Gastrocnemius medialis (tissue), 4 donors: ENCODE measurements around the gene SUSD4. TPM values are rescaled to one million over a fixed set of nuclear protein-coding genes. Genes with fewer than 3 reads are reported as not detected.

ENCODE experiments used
- ATAC-seq, 2 donors: fragments of 150-250 bp; one replicate each; pipeline ENCODE4 v1.9.1; 2016
- DNase-seq, 2 donors: peaks; one replicate each; pipeline ENCODE4 v3.0.0-alpha.2; 2019
- H3K27ac ChIP-seq, 4 donors: fragments of 200-600 bp; sonication (generic); 1 replicate in 1 of 4; 2 replicates in 3 of 4; pipeline ENCODE4 v1.5.1; 2016 to 2018; ENCODE audit warnings: mild to moderate bottlenecking in 2 of 4, moderate library complexity in 1 of 4
- H3K27me3 ChIP-seq, 3 donors: fragments of 200-600 bp; sonication (generic) in 2 of 3; 1 replicate in 1 of 3; 2 replicates in 2 of 3; pipeline versions ENCODE4 v1.5.1 to v1.6.0; 2016 to 2019; ENCODE audit warnings: mild to moderate bottlenecking in 1 of 3, moderate library complexity in 1 of 3
- H3K36me3 ChIP-seq, 2 donors: fragments of 200-600 bp; sonication (generic) in 1 of 2; one replicate each; pipeline ENCODE4 v1.5.1; 2017 to 2018
- H3K4me1 ChIP-seq, 2 donors: fragments of 200-600 bp; sonication (generic) in 1 of 2; one replicate each; pipeline ENCODE4 v1.5.1; 2016 to 2017; ENCODE audit warnings: mild to moderate bottlenecking in 2 of 2
- H3K4me3 ChIP-seq, 4 donors: fragments of 200-600 bp; sonication (generic) in 3 of 4; 1 replicate in 1 of 4; 2 replicates in 3 of 4; pipeline ENCODE4 v1.5.1; 2016 to 2019; ENCODE audit warnings: mild to moderate bottlenecking in 2 of 4
- H3K9me3 ChIP-seq, 3 donors: fragments of 200-600 bp; sonication (generic) in 2 of 3; 1 replicate in 1 of 3; 2 replicates in 2 of 3; pipeline ENCODE4 v1.5.1; 2016 to 2019
- CTCF ChIP-seq, 5 experiments: fragments of 450-650 bp in 3 of 5; fragments of 200-600 bp in 2 of 5; sonication (generic) in 2 of 5; IDR thresholded peaks in 4 of 5; conservative IDR thresholded peaks in 1 of 5; 1 replicate in 4 of 5; 2 replicates in 1 of 5; pipeline ENCODE4 v1.5.1; 2016 to 2019; ENCODE audit warnings: antibody characterized with exemption in 5 of 5, mild to moderate bottlenecking in 3 of 5, moderate library complexity in 3 of 5
- POLR2A ChIP-seq, 2 donors: fragments of 450-650 bp; IDR thresholded peaks; one replicate each; pipeline ENCODE4 v1.6.1; 2017; ENCODE audit warnings: antibody characterized with exemption in 2 of 2, mild to moderate bottlenecking in 2 of 2, moderate library complexity in 2 of 2
- in situ Hi-C, 4 donors: fragments of 200-750 bp; cut with MboI; loops; one replicate each; pipeline versions ENCODE4 v1.15.0 to v1.8.0; 2017; ENCODE audit warnings: low sequenced_read_pairs in 4 of 4
- intact Hi-C: fragments of 100-400 bp; cut with DNase I; formaldehyde crosslinking; loops from one replicate; pipeline ENCODE4 v1.15.1; 2023; ENCODE audit warnings: low total_unique reads
- total RNA-seq, 4 donors: library from RNA; depleted of rRNA; stranded (reverse); fragments of >200 nt; gene quantifications; one replicate each; pipeline versions ENCODE4 v1.1.0 to v1.2.3, GENCODE V29; 2016

SUSD4 gene, protein sequence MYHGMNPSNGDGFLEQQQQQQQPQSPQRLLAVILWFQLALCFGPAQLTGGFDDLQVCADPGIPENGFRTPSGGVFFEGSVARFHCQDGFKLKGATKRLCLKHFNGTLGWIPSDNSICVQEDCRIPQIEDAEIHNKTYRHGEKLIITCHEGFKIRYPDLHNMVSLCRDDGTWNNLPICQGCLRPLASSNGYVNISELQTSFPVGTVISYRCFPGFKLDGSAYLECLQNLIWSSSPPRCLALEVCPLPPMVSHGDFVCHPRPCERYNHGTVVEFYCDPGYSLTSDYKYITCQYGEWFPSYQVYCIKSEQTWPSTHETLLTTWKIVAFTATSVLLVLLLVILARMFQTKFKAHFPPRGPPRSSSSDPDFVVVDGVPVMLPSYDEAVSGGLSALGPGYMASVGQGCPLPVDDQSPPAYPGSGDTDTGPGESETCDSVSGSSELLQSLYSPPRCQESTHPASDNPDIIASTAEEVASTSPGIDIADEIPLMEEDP
- 1 to 10 TPM in 3 of 4 donors, not detected in 1; 1.2 to 4.0 (median 3.3) TPM for total RNA-seq

GRCh38 chr1:223363856-223364684 is at the start of gene SUSD4:
TSS of gene SUSD4 (minus strand) at chr1:223364176. CDS start at chr1:223363425, 751 bp downstream.
- DNase-seq (no peak), ATAC-seq (peak; percentile 81 to 82)
- H3K27ac ChIP-seq = peak within 1 kb of the TSS in 1 of 4 donors; percentile 14
- peaks cover 6 to 16% of the 10 kb centered on the region in 2 donors for H3K4me1 ChIP-seq
- H3K4me3 ChIP-seq = peak within 1 kb of the TSS; percentile 55 to 60 (median 58)
- intact Hi-C loops = loop anchor here (2.0 kb wide), 1 partner anchor 231 kb away; no protein-coding TSS in a partner anchor
- peaks cover 0 to 4% (median 0%) of the 10 kb centered on the region in 3 donors for H3K27me3 ChIP-seq
- no peaks in the 10 kb centered on the region for H3K9me3 ChIP-seq
- TF ChIP-seq POLR2A (IDR thresholded peaks at IDR 0.05) (peak in 1 of 2 donors; percentile 19), CTCF (IDR thresholded peaks at IDR 0.05 in 4 of 5, conservative IDR thresholded peaks at IDR 0.05 in 1 of 5) (peak in 1 of 5 experiments; percentile 9)
- H3K36me3 ChIP-seq = no peaks in the 10 kb centered on the region
- in situ Hi-C loops = no loop called here

GRCh38 chr1:223413216-223413615 is 49.2 kb upstream of the SUSD4 start:
- Histone ChIP-seq H3K27me3 (no peaks in the 10 kb centered on the region), H3K36me3 (no peaks in the 10 kb centered on the region), H3K4me3 (no peak overlapping the region), H3K4me1 (no peaks in the 10 kb centered on the region), H3K27ac (no peak overlapping the region), H3K9me3 (no peaks in the 10 kb centered on the region)
- in situ Hi-C loops = no loop called here
- TF ChIP-seq POLR2A (IDR thresholded peaks at IDR 0.05) (no peak), CTCF (IDR thresholded peaks at IDR 0.05 in 4 of 5, conservative IDR thresholded peaks at IDR 0.05 in 1 of 5) (no peak)
- ATAC-seq (no peak), DNase-seq (no peak)
- intact Hi-C loops = no loop called here

GRCh38 chr1:223411710-223412109 is 47.7 kb upstream of the SUSD4 start:
- intact Hi-C loops = no loop called here
- H3K36me3 ChIP-seq = no peaks in the 10 kb centered on the region
- no peaks in the 10 kb centered on the region for H3K9me3 ChIP-seq
- no peak for ATAC-seq
- H3K27ac ChIP-seq = no peak overlapping the region
- TF ChIP-seq CTCF (IDR thresholded peaks at IDR 0.05 in 4 of 5, conservative IDR thresholded peaks at IDR 0.05 in 1 of 5) (no peak), POLR2A (IDR thresholded peaks at IDR 0.05) (no peak)
- no peaks in the 10 kb centered on the region for H3K4me1 ChIP-seq
- in situ Hi-C loops = no loop called here
- no peak for DNase-seq
- no peak overlapping the region for H3K4me3 ChIP-seq
- H3K27me3 ChIP-seq = no peaks in the 10 kb centered on the region

DNA sequence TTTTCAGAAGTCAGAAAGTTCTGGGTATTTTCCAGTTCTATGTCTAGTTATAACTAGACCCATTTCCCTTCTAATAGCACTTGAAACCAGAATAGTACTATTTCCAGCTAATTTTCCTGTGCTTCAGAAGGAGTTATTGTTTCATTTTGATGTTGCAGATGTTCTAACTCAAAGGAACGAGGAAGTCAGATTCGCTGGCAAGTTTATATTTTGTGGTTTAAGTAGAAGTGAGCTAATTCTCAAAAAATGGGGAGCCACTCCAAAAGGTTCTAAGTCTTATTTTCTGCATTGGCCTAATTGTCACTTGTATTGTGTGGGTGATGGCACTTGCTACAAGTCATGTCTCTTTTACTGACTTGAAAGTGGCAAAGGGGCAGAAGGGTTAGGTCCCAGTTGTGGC is 47.3 kb upstream of the SUSD4 start:
- no peaks in the 10 kb centered on the region for H3K36me3 ChIP-seq
- in situ Hi-C loops (no loop called here), intact Hi-C loops (no loop called here)
- no peaks in the 10 kb centered on the region for H3K9me3 ChIP-seq
- ATAC-seq (no peak), DNase-seq (no peak)
- no peak overlapping the region for H3K4me3 ChIP-seq
- no peaks in the 10 kb centered on the region for H3K4me1 ChIP-seq
- no peak overlapping the region for H3K27ac ChIP-seq
- no peaks in the 10 kb centered on the region for H3K27me3 ChIP-seq
- TF ChIP-seq CTCF (IDR thresholded peaks at IDR 0.05 in 4 of 5, conservative IDR thresholded peaks at IDR 0.05 in 1 of 5) (no peak), POLR2A (IDR thresholded peaks at IDR 0.05) (no peak)
